ENCODE measurements around the gene SEC22C.
"Not testable (repeated sequence)": the region's sequence is repeated elsewhere in the genome, so short reads cannot be mapped to it uniquely, and the experiment has no call there.

SEC22C gene

GRCh38 chr3:42578054-42578453 is 3.7 kb downstream of the SEC22C start:
- no peak for DNase-seq

GRCh38 chr3:42575137-42575741 is 6.5 kb downstream of the SEC22C start:
- no peak for DNase-seq

- no peak for DNase-seq
Observed at GRCh38 chr3:42572278-42572677, 9.5 kb downstream of the SEC22C start.

- DNase-seq = no peak
Observed at GRCh38 chr3:42569593-42570142, 12.1 kb downstream of the SEC22C start.

- DNase-seq = no peak
Observed at GRCh38 chr3:42562047-42562907, 19.5 kb downstream of the SEC22C start.

GRCh38 chr3:42557854-42558253 is 23.9 kb downstream of the SEC22C start:
- DNase-seq = no peak

- not testable (repeated sequence) for DNase-seq
Observed at GRCh38 chr3:42556817-42557216, 24.9 kb downstream of the SEC22C start.

GRCh38 chr3:42556089-42556632 is 25.6 kb downstream of the SEC22C start:
- no peak for DNase-seq

GRCh38 chr3:42552830-42553229 is 28.9 kb downstream of the SEC22C start:
- no peak for DNase-seq

GRCh38 chr3:42550250-42550649 is 31.5 kb downstream of the SEC22C start:
- DNase-seq = no peak

GRCh38 chr3:42549131-42549530 is 32.6 kb downstream of the SEC22C start:
- DNase-seq = no peak

- DNase-seq = no peak
Observed at GRCh38 chr3:42547401-42547945, 34.3 kb downstream of the SEC22C start.

- DNase-seq = no peak
Observed at GRCh38 chr3:42546691-42547213, 35.0 kb downstream of the SEC22C start.

GRCh38 chr3:42545284-42545900 is 36.4 kb downstream of the SEC22C start:
- DNase-seq = no peak

GRCh38 chr3:42544492-42545283 is 37.1 kb downstream of the SEC22C start:
- DNase-seq = peak; percentile 32

GRCh38 chr3:42541079-42541478 is 40.7 kb downstream of the SEC22C start:
- DNase-seq = no peak

GRCh38 chr3:42539871-42540714 is 41.7 kb downstream of the SEC22C start:
- no peak for DNase-seq

- no peak for DNase-seq
Observed at GRCh38 chr3:42537350-42537749, 44.4 kb downstream of the SEC22C start.

- no peak for DNase-seq
Observed at GRCh38 chr3:42535981-42536784, 45.6 kb downstream of the SEC22C start.

Data from NCI-H1105 (cell line).